GM10266 (cell line): Measurements from ENCODE around the gene NFAM1.

Experiments
- DNase-seq: peaks from one replicate; pipeline ENCODE4 v3.0.0; 2012; ENCODE audit errors: extremely low spot score
- TF ChIP-seq, protein P1 (sequence below): IDR thresholded peaks from 2 replicates; pipeline ENCODE4 v1.5.1; 2012; ENCODE audit warnings: mild to moderate bottlenecking, low read depth; ENCODE audit not compliant: control insufficient read depth, insufficient read depth; ENCODE audit errors: missing control alignments

Gene NFAM1

DNA sequence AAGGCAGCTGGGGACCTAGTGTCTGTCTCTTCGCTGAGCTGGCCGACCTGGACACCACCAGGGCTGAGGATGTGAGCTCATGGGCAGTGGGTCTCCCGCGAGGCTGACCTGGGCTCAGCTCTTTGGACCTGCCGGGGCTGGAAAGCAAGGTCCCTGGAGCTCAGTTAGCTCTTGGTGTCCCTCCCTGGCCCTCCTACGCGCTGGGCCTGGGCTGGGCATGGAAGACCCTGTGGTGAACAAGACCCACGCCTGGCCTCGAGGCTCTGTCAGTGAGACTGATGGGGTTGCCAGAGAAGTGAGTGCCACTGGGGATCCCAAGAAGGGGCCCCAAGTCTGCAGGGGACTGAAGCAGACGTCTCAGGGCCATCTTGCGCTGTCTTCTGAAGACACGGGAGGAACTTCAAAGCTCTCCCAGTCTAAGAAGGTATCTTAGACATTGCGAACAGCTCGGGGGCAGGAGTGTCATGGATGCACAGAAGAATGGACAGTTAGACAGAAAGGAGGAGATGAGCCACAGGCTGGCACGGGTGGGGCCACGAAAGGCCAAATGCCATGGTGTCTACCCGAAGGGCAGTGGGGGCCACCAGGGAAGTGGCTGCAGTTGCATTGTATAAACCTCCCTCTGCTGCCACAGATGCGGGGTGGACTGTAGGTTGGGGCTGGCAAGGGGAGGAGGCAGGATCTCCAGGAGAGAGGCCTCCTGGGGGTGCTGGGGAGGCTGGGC lies 31.2 kb downstream of the NFAM1 start:
- TF ChIP-seq, protein P1, sequence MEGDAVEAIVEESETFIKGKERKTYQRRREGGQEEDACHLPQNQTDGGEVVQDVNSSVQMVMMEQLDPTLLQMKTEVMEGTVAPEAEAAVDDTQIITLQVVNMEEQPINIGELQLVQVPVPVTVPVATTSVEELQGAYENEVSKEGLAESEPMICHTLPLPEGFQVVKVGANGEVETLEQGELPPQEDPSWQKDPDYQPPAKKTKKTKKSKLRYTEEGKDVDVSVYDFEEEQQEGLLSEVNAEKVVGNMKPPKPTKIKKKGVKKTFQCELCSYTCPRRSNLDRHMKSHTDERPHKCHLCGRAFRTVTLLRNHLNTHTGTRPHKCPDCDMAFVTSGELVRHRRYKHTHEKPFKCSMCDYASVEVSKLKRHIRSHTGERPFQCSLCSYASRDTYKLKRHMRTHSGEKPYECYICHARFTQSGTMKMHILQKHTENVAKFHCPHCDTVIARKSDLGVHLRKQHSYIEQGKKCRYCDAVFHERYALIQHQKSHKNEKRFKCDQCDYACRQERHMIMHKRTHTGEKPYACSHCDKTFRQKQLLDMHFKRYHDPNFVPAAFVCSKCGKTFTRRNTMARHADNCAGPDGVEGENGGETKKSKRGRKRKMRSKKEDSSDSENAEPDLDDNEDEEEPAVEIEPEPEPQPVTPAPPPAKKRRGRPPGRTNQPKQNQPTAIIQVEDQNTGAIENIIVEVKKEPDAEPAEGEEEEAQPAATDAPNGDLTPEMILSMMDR: no peak
- no peak for DNase-seq

DNA sequence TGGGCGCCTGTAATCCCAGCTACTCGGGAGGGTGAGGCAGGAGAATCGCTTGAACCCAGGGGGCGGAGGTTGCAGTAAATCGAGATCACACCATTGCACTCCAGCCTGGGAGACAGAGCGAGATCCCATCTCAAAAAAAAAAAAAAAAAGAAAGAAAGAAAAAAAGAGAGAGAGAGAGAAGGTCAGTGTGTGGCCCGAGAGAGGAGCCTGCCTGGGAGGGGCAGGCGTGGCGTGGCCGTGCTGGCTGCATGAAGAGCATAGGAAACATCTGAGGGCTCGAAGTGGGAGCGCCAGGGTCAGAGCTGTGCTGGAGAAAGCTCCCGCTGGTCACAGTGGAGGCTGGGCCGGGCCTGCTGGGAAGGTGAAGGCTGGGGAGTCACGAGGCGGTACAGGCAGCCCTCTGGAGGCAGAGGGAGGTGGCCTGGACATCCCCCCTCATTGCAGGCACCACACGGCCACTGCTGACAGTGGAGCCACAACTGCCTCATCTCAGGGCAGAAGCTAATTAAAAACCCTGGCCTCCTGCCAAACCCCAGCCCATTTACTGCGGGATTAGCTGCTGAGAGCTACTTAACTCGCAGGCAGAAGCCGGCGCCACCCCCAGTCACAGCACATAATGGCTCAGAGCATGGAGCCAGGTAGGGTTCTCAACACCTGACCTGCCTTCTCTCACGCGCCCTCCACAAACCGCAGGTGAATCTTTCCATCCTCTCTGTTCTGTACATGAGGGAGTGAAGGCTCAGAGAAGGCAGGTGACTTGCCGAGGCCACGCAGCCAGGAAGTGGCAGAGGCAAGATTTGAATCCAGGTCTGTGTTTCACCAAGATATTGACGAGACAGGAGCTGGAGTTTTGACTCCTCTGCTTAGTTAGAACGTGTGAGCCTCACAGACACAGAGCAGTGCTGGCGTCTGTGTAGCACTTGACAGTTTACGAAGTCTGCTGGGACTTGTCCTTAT lies 32.6 kb downstream of the NFAM1 start:
- TF ChIP-seq, protein P1: no peak
- DNase-seq: no peak

DNA sequence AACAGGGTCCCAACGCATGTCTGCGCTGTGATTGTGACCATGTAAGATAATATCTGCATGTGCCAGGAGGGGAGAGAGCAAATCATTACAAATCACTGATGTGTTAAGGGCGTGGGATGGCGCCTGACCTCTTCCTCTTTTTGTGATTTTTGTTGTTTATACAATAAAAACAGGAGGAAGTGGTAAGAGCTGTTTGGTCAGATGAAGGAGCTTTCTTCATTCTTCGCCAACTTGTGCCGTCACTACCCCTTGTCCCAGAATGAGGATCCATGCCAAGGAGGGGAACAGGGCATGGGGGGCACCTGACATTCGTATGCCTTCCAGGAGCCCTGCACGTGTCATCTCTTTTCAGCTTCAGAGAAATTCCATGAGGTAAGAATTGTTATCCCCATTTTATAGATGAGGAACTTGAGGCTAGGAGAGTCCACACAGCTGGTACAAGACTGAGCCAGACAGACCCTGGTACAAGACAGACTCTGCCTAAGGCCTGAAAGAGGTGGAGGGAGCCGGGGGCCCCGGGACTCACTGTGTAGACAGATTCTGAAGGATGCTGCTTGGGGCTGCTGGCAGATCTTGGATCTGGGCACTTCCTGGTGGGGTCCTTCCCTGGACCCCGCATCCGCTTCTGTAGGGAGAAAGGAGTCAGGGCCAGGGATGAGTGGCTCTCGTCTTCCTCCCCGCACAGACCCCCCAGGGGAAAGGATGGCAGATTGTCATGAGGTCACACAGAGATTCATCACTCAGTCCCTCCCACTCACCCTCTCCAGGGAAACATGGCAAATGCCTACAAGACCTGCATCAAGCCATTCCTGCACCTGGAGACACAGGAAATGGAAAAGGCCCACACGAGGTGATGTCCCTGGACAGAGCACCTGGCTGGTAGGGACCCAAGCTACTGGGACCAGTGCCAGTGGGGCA lies 34.6 kb downstream of the NFAM1 start:
- TF ChIP-seq, protein P1: no peak
- peak; percentile 64 for DNase-seq

DNA sequence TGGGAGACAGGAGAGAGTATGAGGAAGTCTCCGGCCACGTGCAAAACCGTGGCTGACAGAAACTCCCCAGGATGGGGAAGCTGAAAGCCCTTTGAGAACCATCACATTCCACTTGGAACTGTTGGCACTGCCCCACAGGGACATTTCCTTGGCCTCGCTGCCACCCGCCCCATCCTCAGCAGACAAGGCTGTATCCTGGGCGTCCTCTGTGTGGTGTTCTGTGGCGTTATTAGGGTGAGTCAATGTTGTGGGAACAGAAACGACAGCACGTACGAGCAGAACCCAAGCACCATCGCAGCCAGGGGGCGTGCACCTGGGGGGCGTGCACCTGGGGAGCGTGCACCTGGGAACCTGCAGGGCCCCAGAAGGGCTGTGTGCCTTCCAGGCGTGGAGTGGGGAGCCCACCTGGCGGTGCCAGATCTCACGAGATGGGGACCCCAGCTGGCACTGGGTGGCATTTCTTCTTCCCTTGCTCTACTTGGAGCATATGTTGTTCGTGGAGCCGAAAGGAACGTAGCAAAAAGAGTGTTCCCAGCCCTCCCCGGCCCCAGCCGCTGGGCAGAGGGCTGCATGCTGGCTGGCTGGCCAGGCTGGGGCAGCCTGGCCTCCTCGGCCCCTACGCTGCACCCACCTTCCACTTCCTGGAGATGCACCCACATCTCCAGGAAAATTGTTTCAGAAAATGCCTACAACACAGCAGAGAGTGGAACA lies 35.4 kb downstream of the NFAM1 start:
- TF ChIP-seq, protein P1: peak; percentile 12
- DNase-seq: no peak

DNA sequence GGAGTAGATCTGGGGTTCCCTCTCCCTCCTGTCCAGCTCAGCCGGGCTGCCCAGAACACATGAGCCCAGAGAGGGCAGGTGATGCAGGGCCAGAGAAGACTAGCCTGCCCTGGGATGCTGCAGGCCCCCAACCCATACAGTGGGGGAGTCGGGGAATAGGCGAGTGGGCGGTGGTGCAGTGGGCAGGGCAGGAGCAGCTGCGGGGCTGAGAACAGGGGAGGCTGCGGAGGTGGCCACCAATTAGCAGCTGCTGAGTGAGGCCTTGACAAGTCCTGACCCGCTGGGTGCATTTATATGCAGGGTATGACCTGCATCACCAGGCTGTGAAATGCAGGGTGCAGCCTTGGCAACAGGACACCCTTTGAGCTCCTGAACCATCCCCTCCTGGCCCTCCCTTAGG lies 43.1 kb downstream of the NFAM1 start:
- no peak for DNase-seq
- TF ChIP-seq, protein P1: no peak

DNA sequence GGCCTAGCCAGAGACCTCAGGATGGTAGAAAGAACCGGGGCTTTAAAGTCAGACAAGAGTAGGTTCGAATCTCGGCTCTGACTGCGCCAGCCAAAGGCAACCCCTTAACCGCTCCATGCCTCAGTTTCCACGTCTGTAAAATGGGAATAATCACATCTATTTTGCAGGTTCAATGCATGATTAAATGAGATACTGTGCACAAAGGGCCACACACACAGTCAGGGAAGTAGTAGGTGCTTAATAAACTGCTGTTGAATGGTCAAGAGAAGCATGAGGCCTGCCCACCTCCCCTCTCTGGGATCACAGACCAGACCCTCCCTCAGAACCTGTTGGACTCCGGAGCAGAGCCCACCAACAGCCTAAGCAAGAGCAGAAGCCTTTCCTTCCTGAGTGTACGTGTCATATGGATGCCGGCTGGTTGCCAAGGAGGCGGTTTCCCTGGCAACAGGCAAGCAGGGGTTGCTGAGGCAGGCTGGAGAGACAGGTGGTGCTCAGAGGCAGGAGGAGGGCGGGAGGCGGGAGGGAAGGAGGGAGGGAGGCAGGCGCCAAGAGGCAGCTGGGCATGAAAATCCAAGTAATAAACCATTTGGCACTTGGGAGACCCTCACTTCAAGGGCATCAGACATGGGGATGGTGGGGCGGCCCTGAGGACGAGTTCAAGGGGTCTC lies 43.9 kb downstream of the NFAM1 start:
- DNase-seq: no peak
- TF ChIP-seq, protein P1: no peak
